NK-92 (cell line): Measurements from ENCODE around the gene BCL2L13.
"Not testable (repeated sequence)": the region's sequence is repeated elsewhere in the genome, so short reads cannot be mapped to it uniquely, and the experiment has no call there.

Source experiments
- DNase-seq: peaks from one replicate; lab custom pipeline; 2025; ENCODE audit not compliant: unreplicated experiment; lab: John Stamatoyannopoulos, UW

The BCL2L13 gene

DNA sequence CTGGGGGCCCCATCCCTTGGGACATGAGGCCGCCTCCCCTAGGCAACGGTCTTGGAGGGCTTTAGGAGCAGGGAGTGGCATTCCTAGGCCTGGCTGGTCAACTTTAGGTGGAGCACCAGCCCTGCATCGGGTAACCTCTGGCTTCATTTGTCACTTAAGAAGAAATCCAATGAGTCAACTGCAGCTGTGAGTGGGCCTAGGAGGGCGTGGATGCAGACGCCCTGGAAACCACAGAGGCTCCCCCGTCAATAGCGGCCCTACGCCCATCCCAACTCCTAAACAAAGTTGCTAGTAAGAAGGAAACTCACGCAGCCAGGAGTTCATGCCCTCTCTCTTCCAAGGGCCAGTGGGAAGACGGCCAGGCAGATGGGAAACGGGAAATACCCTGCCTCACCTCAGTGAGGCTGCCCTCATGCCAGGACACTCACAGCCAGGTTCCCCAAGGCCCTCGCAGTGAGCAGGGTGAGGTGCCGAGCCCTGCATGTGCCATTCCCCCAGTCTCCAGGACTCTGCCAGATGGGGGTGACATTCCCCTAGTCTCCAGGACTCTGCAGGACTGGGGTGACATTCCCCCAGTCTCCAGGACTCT lies 114.9 kb downstream of the BCL2L13 start:
- no peak for DNase-seq

- DNase-seq, result no peak
These were observed 115.8 kb downstream of the BCL2L13 start for GRCh38 chr22:17754233-17754925.

DNA sequence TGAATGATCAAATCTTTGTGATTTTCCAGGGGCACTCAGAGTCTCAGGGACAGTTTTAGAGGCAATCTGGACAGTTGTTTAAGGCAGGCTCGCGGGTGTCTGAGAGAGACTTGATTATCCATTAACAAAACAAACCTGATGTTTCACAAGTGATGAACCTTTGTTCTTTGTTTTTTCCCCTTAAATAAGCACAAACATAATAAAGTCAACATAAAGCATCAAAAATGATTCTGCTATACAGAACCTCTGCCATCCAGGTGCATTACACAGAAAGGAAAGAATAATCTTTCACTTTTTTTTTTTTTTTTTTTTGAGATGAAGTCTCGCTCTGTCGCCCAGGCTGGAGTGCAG lies 122.6 kb downstream of the BCL2L13 start:
- DNase-seq, result no peak

DNA sequence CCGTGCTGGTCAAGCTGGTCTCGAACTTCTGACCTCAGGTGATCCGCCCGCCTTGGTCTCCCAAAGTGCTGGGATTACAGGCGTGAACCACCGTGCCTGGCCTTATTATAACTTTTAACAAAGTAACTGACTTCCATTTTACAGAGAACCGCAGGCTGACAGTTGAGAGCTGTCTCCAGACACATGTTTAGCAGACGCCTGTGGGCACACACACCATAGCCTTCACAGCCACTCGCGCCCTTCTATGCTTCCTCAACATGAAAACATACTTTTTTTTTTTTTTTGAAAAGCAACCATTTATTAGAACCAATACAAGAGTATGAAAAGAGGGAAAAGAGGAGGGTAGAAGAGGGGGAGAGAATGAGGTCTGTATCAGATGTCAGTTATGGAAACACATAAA lies 124.9 kb downstream of the BCL2L13 start:
- not testable (repeated sequence) for DNase-seq

- no peak for DNase-seq
These were observed 125.5 kb downstream of the BCL2L13 start for GRCh38 chr22:17764036-17764435.

- not testable (repeated sequence) for DNase-seq
These were observed 126.3 kb downstream of the BCL2L13 start for GRCh38 chr22:17764852-17765251.

- DNase-seq, result no peak
These were observed 128.9 kb downstream of the BCL2L13 start for GRCh38 chr22:17767233-17768065.

- DNase-seq, result no peak
These were observed 130.6 kb downstream of the BCL2L13 start for GRCh38 chr22:17769013-17769715.

GRCh38 chr22:17769716-17770082 lies 131.1 kb downstream of the BCL2L13 start:
- no peak for DNase-seq

- no peak for DNase-seq
These were observed 131.9 kb downstream of the BCL2L13 start for GRCh38 chr22:17770180-17771077.

- DNase-seq, result no peak
These were observed 133.8 kb downstream of the BCL2L13 start for GRCh38 chr22:17772249-17772957.

DNA sequence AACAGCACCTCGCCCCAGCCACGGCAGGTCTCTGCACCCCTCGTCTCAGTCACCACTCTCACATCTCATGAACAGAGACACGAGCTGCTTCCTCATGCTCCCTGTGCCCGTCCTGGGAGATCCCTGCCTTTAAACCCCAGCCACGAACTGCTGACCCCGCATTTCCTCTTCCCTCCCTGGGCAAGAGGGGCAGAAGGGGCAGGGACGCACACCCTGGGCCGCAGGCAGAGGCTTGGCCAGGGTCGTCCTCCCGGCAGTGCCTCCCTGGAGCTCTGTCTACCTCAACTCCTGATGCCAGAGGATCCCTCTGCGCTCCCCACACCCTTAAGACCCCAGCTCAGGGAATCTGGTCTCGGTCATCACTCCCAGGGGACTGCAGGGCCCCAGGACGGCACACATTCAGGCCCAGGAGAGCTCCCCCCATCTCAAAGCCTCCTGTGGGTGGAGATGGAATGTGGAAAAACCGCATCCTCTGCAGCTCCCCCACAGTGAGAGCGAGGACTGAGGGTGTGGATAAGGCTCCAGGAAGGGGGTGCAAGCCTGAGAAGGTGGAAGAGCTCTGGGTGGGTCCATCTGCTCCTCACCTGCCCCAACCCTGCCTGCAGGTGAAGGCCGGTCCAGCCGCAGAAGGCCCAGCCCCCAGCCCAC lies 134.5 kb downstream of the BCL2L13 start:
- DNase-seq, result no peak

DNA sequence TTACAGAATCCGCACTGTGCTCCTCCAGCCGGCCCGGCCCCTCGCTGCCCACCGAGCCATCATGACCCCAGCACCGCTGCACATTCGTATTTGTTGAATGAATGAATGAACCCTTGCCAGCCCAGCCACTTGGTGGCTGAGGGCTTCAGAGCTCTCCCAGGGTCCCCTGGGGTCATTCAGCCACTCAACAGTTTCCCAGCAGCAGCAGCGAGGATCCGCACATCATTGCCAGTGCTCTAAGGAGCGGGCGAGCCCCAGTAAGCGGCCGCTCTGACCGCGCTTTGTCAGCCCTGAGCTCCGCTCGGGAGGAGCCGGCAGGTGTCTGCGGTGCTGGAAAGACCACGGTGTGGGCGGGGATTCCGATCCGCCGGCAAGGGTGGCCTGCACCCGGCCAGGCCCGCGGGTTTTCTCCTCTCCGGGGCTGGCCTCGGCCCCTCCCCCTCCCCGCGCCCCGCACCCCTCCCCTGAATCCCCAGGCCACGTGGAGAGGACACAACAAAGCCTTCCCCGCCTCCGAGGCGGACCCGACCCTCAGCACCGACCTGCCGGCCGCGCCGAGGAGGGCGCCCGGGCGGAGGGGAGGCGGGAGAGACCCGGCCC lies 135.1 kb downstream of the BCL2L13 start:
- no peak for DNase-seq

GRCh38 chr22:17774206-17774925 lies 135.8 kb downstream of the BCL2L13 start, which contains the start of gene BID:
BID (minus strand) TSS chr22:17774469; CDS start chr22:17750116, 24,353 bp downstream.
- DNase-seq, result no peak

GRCh38 chr22:17774926-17775685 lies 136.5 kb downstream of the BCL2L13 start:
- DNase-seq, result no peak

- no peak for DNase-seq
These were observed 137.4 kb downstream of the BCL2L13 start for GRCh38 chr22:17775781-17776465.
